Measurements from ENCODE around the gene OR2F1. TPM values are rescaled to one million over a fixed set of nuclear protein-coding genes. Genes with fewer than 3 reads are reported as not detected.

Gene OR2F1
- total and polyA plus RNA-seq, 10 of the 15 experiments (the other 5 are each of a cell fraction or from before 2014, with no cell fraction given), result not detected

DNA sequence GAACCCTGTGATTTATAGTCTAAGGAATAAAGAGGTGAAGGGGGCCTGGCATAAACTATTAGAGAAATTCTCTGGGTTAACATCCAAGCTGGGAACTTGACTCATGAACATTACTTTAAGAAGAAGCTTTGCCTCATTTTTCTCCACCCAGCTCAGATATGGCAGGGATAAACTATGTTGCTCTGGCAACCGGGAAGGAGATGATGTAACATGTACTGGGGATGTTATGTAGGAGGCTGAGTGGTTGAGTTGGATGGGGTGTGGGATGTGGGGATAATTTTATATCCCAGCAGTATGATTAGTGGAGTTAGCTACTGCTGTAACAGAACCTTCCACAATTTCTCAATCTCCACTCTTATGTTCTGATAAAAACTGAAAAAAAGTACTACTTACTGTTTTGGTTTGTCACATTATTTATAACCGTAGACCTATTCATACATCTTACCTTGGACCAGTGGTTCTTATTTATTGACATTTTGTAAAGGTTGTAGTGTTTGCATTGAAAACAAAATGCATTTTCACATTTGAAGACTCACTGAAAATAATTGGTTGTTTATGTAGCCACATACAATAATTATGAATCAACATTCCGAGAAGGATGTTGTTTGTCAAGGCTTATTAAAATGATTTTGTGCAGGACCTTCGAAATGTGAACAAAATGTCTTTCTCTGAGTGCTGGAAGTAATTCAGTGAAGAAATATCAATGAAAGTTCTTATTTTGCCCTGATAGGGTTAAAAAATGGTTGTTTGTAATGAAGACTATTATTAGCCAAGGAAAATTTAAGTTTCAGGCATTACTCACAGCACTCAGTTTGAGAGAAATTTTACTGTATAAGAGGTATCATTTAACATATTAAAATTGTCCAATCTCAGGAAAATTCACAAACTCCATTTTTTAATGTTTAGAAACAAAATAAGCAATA is 18.3 kb upstream of the OR2F1 start:
- DNase-seq (ENCODE audit: low read depth, low spot score) (no peak), FAIRE-seq (no peak), ATAC-seq (no peak)
- 19% methylated on average over 4 of the region's 4 CpGs for WGBS (ENCODE audit: insufficient coverage, insufficient replicate concordance, low lambda C conversion rate, missing lambda C conversion rate)
- Histone ChIP-seq H3K79me2 (ENCODE audit: control insufficient read depth, insufficient read depth, low read length) (no peaks in the 10 kb centered on the region), H3K4me2 (ENCODE audit: control insufficient read depth, insufficient read depth) (no peak overlapping the region), H2AFZ (ENCODE audit: control insufficient read depth, low read depth, low read length) (no peak overlapping the region), H3K27me3 (replicated peaks in 1 of 2; ENCODE audit: control insufficient read depth in 2 of 2, insufficient read depth in 2 of 2, low read length in 1 of 2) (no peaks in the 10 kb centered on the region), H3K36me3 (ENCODE audit: control insufficient read depth in 2 of 2, insufficient read depth in 2 of 2, low read length in 1 of 2) (no peaks in the 10 kb centered on the region), H3K9me3 (replicated peaks; ENCODE audit: control insufficient read depth, insufficient read depth, low read length) (no peaks in the 10 kb centered on the region), H3K4me1 (ENCODE audit: control insufficient read depth, insufficient read depth, low read length) (no peaks in the 10 kb centered on the region), H4K20me1 (ENCODE audit: control insufficient read depth, insufficient read depth) (no peaks in the 10 kb centered on the region), H3K27ac (ENCODE audit: control insufficient read depth, insufficient read depth) (no peak overlapping the region), H3K9ac (ENCODE audit: control insufficient read depth, insufficient read depth, low read length) (no peak overlapping the region), H3K4me3 (no peak overlapping the region)
- no TSS peak for BruUV-seq (replicated peaks)
- ChIA-PET SMC1A (ENCODE audit: uncharacterized antibody, unreplicated experiment) (no interaction called here), POLR2A (no interaction called here), RAD21 (ENCODE audit: unreplicated experiment) (no interaction called here), CTCF (interaction anchor here (0.6 to 0.9 kb wide), 2 partner anchors 11 to 915 kb away, joined by 3 read pairs; no protein-coding TSS in a partner anchor)
- intact Hi-C loops (cut with micrococcal nuclease; ENCODE audit: unreplicated experiment), result no loop called here
- in situ Hi-C loops (cut with MboI), result no loop called here
- no peak for TF ChIP-seq CBFB (IDR thresholded peaks at IDR 0.05; ENCODE audit: low read depth)
- no peak for TF ChIP-seq POLR2A (IDR thresholded peaks at IDR 0.05; ENCODE audit: low read depth, low read length)
- no peak for TF ChIP-seq NBN (IDR thresholded peaks at IDR 0.05)

DNA sequence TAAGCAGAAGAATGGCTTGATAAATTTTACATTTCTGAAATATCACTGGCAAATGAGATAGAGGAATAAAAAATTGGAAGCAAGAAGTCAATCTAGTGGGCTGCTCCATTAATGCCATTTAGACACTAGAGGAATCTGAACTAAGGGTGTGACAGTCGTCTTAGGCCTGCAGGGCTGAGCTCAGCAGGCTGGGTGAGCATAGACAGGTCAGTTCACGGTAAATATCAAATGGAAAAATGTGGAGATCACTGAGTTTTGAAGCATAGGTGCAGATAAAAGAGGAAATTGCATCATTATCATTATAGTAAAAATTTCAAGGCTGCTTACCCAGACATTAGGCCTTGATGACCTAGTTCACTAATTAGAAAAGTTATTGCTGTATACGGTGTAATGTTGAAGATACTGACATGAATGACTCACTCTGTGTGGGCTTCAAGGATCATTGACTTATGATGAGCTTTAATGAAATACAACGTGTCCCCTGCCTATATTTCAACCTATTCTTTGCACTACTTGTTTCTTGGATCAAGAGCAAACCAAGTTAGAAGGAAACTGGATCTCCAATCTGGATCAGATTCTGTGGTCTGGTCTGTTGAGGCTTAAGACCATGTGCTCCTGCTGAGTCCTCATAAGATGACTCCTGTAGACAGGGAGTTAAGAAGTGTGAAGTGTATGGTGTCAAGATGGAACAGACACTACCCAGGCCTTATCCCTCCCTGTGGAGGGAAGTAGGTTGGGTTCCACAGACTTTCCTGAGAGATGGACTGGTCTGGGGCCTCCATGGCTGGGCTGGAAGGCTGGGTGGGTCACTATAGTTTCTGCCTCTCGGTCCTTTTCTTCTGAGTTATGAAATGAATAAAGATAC is 16.0 kb upstream of the OR2F1 start:
- POLR2A ChIA-PET, result no interaction called here
- no TSS peak for BruUV-seq (replicated peaks)
- Histone ChIP-seq H3K9me3 (replicated peaks; ENCODE audit: control insufficient read depth, insufficient read depth, low read length) (no peaks in the 10 kb centered on the region), H3K9ac (ENCODE audit: control insufficient read depth, insufficient read depth, low read length) (no peak overlapping the region), H2AFZ (ENCODE audit: control insufficient read depth, low read depth, low read length) (no peak overlapping the region), H3K4me1 (ENCODE audit: control insufficient read depth, insufficient read depth, low read length) (no peaks in the 10 kb centered on the region), H3K4me2 (ENCODE audit: control insufficient read depth, insufficient read depth) (no peak overlapping the region), H3K79me2 (ENCODE audit: control insufficient read depth, insufficient read depth, low read length) (no peaks in the 10 kb centered on the region), H3K27me3 (replicated peaks in 1 of 2; ENCODE audit: control insufficient read depth in 2 of 2, insufficient read depth in 2 of 2, low read length in 1 of 2) (no peaks in the 10 kb centered on the region), H3K36me3 (ENCODE audit: control insufficient read depth in 2 of 2, insufficient read depth in 2 of 2, low read length in 1 of 2) (no peaks in the 10 kb centered on the region), H3K4me3 (no peak overlapping the region), H4K20me1 (ENCODE audit: control insufficient read depth, insufficient read depth) (no peaks in the 10 kb centered on the region), H3K27ac (ENCODE audit: control insufficient read depth, insufficient read depth) (no peak overlapping the region)
- intact Hi-C loops (cut with micrococcal nuclease; ENCODE audit: unreplicated experiment), result no loop called here
- SMC1A ChIA-PET (ENCODE audit: uncharacterized antibody, unreplicated experiment), result no interaction called here
- no peak for FAIRE-seq
- WGBS (ENCODE audit: insufficient coverage, insufficient replicate concordance, low lambda C conversion rate, missing lambda C conversion rate), result 19% methylated on average over 5 of the region's 5 CpGs
- RAD21 ChIA-PET (ENCODE audit: unreplicated experiment), result no interaction called here
- ATAC-seq, result no peak
- CTCF ChIA-PET, result no interaction called here
- TF ChIP-seq SREBF1 (IDR thresholded peaks at IDR 0.05; ENCODE audit: low read length), result no peak
- no peak for TF ChIP-seq ZNF384 (IDR thresholded peaks at IDR 0.05; ENCODE audit: borderline replicate concordance, low read depth, low read length)
- TF ChIP-seq TCF7 (IDR thresholded peaks at IDR 0.05; ENCODE audit: borderline replicate concordance), result no peak
- TF ChIP-seq RFX5 (IDR thresholded peaks at IDR 0.05; ENCODE audit: low read depth, low read length), result no peak
- no peak for TF ChIP-seq DPF2 (IDR thresholded peaks at IDR 0.05)
- no peak for TF ChIP-seq BHLHE40 (IDR thresholded peaks at IDR 0.05; ENCODE audit: borderline replicate concordance in 1 of 2, low read depth in 2 of 2, low read length in 1 of 2)
- TF ChIP-seq ATF7 (IDR thresholded peaks at IDR 0.05; ENCODE audit: low read depth), result no peak
- no peak for TF ChIP-seq RAD51 (IDR thresholded peaks at IDR 0.05)
- TF ChIP-seq RELA (IDR thresholded peaks at IDR 0.05; ENCODE audit: borderline replicate concordance, partially characterized antibody), result no peak
- no peak for TF ChIP-seq LARP7 (IDR thresholded peaks at IDR 0.05)
- TF ChIP-seq MEF2A (IDR thresholded peaks at IDR 0.05; ENCODE audit: insufficient read depth, low read depth, low read length), result no peak
- TF ChIP-seq NR2C2 (IDR thresholded peaks at IDR 0.05; ENCODE audit: borderline replicate concordance, control insufficient read depth, insufficient read length, low read depth), result no peak
- TF ChIP-seq, protein P1, sequence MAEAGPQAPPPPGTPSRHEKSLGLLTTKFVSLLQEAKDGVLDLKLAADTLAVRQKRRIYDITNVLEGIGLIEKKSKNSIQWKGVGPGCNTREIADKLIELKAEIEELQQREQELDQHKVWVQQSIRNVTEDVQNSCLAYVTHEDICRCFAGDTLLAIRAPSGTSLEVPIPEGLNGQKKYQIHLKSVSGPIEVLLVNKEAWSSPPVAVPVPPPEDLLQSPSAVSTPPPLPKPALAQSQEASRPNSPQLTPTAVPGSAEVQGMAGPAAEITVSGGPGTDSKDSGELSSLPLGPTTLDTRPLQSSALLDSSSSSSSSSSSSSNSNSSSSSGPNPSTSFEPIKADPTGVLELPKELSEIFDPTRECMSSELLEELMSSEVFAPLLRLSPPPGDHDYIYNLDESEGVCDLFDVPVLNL (IDR thresholded peaks at IDR 0.05; ENCODE audit: low read depth, low read length), result no peak
- in situ Hi-C loops (cut with MboI), result no loop called here
- no peak for DNase-seq (ENCODE audit: low read depth, low spot score)
